K562 (cell line): ENCODE data around the gene ARL6IP6. TPM values are rescaled to one million over a fixed set of nuclear protein-coding genes. Genes with fewer than 3 reads are reported as not detected.
A peak's percentile ranks its signal among the peaks of the same experiment; 100 is the strongest.

ENCODE experiments used
- EP300 ChIP-seq: IDR thresholded peaks from 2 replicates; pipeline ENCODE4 v1.6.1; 2012; ENCODE audit warnings: low read length, improper control_type of control experiment
- ERF ChIP-seq: fragments of 450-650 bp; formaldehyde crosslinking; IDR thresholded peaks from 2 replicates; pipeline ENCODE4 v1.4.0; 2020; ENCODE audit warnings: mild to moderate bottlenecking, mixed read lengths
- GABPB2 ChIP-seq: fragments of 250-450 bp; sonication (Bioruptor Pico); conservative IDR thresholded peaks from 2 replicates; pipeline ENCODE4 v1.5.1; 2021; ENCODE audit warnings: mild to moderate bottlenecking
- GATAD2B ChIP-seq: fragments of 450-650 bp; IDR thresholded peaks from 2 replicates; pipeline ENCODE4 v1.6.1; 2017; ENCODE audit warnings: mild to moderate bottlenecking, borderline replicate concordance
- JUN ChIP-seq, 2 experiments: sonication (generic) in 1 of 2; formaldehyde crosslinking in 1 of 2; IDR thresholded peaks; 2 replicates each; pipeline versions ENCODE4 v1.6.1 to v1.8.0; 2012 to 2022; ENCODE audit warnings: borderline replicate concordance in 2 of 2, mild to moderate bottlenecking in 2 of 2, improper control_type of control experiment in 1 of 2, low read depth in 1 of 2, low read length in 1 of 2, missing genetic modification reagents in 1 of 2
- KLF1 ChIP-seq: fragments of 450-650 bp; IDR thresholded peaks from 2 replicates; pipeline ENCODE4 v1.6.1; 2016; ENCODE audit warnings: missing genetic modification characterization, missing compliant biosample characterization
- POLR2B ChIP-seq: fragments of 450-650 bp; IDR thresholded peaks from 2 replicates; pipeline ENCODE4 v1.6.1; 2018; ENCODE audit warnings: low read depth; ENCODE audit not compliant: partially characterized antibody
- PRPF4 ChIP-seq: fragments of 200-400 bp; formaldehyde crosslinking; IDR thresholded peaks from one replicate; pipeline ENCODE4 v1.6.1; 2017; ENCODE audit warnings: low read length, low read depth, mild to moderate bottlenecking; ENCODE audit not compliant: insufficient read depth, poor library complexity, severe bottlenecking
- RBM15 ChIP-seq: fragments of 200-400 bp; formaldehyde crosslinking; IDR thresholded peaks from 2 replicates; pipeline ENCODE4 v1.6.1; 2018; ENCODE audit warnings: mild to moderate bottlenecking, low read length, moderate library complexity; ENCODE audit not compliant: insufficient read depth
- SMAD4 ChIP-seq: fragments of 250-450 bp; sonication (Bioruptor Pico); conservative IDR thresholded peaks from 2 replicates; pipeline ENCODE4 v1.8.0; 2021; ENCODE audit warnings: inconsistent platforms, mild to moderate bottlenecking, moderate library complexity
- SRSF9 ChIP-seq: fragments of 200-400 bp; formaldehyde crosslinking; IDR thresholded peaks from 2 replicates; pipeline ENCODE4 v1.6.1; 2017; ENCODE audit warnings: low read depth, low read length, borderline replicate concordance
- TCF3 ChIP-seq: sonication (generic); formaldehyde crosslinking; IDR thresholded peaks from 2 replicates; pipeline ENCODE4 v1.4.0; 2020; ENCODE audit warnings: mild to moderate bottlenecking, missing genetic modification reagents
- U2AF2 ChIP-seq: fragments of 200-400 bp; formaldehyde crosslinking; optimal IDR thresholded peaks from 2 replicates; pipeline ENCODE3; 2017; ENCODE audit warnings: low read depth, mild to moderate bottlenecking, low read length
- ZNF311 ChIP-seq: fragments of 250-450 bp; sonication (Bioruptor Pico); IDR thresholded peaks from 2 replicates; pipeline ENCODE4 v1.4.0; 2020; ENCODE audit warnings: mild to moderate bottlenecking, moderate library complexity
- ZNF695 ChIP-seq: fragments of 450-650 bp; formaldehyde crosslinking; IDR thresholded peaks from 2 replicates; pipeline ENCODE4 v1.4.0; 2020; ENCODE audit warnings: mild to moderate bottlenecking, moderate library complexity
- polyA plus RNA-seq, 8 experiments: library from polyadenylated mRNA; depleted of rRNA in 4 of 8; stranded (reverse) in 5 of 8; unstranded in 3 of 8; fragments of >200 nt; fragmentation: Nextera tagmentation in 2 of 8; fragmentation: Illumina TruSeq in 1 of 8; extraction: Ambion mirVana in 2 of 8; extraction: Trizol in 1 of 8; gene quantifications; 2 replicates each; pipeline versions ENCODE4 v1.2.1 to v1.2.3, GENCODE V29; 2011 to 2014; ENCODE audit warnings: inconsistent platforms in 1 of 8, missing spikeins in 1 of 8
- total RNA-seq, 7 experiments: library from RNA; depleted of rRNA in 6 of 7; stranded (reverse); fragments of >200 nt in 6 of 7; fragmentation: Illumina TruSeq in 2 of 7; extraction: Trizol in 2 of 7; gene quantifications; 2 replicates each; pipeline versions ENCODE4 v1.2.1 to v1.2.3, GENCODE V29; 2011 to 2021; ENCODE audit warnings: low replicate concordance in 1 of 7
- TF ChIP-seq, protein P1 (sequence below): fragments of 450-650 bp; IDR thresholded peaks from 2 replicates; pipeline ENCODE4 v1.6.1; 2016; ENCODE audit warnings: mild to moderate bottlenecking
- TF ChIP-seq, protein P2 (sequence below): IDR thresholded peaks from 3 replicates; pipeline ENCODE4 v1.6.1; 2011; ENCODE audit warnings: borderline replicate concordance, mild to moderate bottlenecking; ENCODE audit not compliant: insufficient read length, insufficient read depth
- TF ChIP-seq, protein P3 (sequence below): sonication (generic); formaldehyde crosslinking; IDR thresholded peaks from 2 replicates; pipeline ENCODE4 v1.8.0; 2023; ENCODE audit warnings: mild to moderate bottlenecking, missing genetic modification reagents

ARL6IP6 gene
- total and polyA plus RNA-seq, 9 of the 15 experiments (the other 6 are each of a cell fraction or from before 2014, with no cell fraction given), result 19.2 to 98.5 (median 36.2) TPM

DNA sequence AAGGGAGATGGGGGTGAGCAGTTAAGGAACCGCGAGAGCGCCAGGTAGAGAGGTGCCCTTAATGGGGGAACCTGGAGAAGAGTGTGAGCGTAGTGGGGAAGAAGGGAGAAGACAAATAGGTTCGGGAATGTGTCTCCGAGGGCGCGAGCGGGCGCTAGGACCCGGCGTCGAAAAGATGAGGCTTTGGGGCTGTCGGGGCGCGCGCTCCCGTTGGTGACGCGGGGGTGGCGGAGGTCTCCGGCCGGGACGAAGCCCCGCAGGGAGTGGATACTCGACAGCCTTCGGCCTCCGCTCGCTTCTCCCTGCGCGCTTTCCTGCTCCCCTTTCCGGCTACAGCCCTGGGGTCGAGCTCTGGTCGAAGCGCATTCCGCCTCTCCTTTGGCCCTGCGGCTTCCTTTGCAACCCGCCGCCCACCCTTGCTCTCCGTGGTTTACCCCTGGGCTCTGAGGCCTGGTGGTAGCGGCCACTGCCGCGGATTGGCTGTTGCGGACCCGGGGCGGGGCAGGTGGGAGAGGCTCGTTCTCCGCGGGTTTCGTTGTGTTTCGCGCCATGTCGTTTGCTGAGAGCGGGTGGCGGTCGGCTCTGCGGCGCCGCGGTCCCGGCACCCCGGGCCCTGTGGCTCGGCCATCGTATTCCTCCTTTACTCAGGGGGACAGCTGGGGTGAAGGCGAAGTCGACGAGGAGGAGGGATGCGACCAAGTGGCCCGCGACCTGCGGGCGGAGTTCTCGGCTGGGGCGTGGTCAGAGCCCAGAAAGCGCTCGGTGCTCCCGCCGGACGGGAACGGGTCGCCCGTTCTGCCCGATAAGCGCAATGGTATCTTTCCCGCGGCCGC lies at the start of gene ARL6IP6 (continued):
- peak; percentile 65; the same call in 1 of the 2 replicates for TF ChIP-seq SMAD4
- peak; percentile 76 for TF ChIP-seq PRPF4
- TF ChIP-seq JUN (IDR thresholded peaks at IDR 0.05; ENCODE audit: borderline replicate concordance, low read depth, low read length), result peak; percentile 7; the same call in 1 of the 2 replicates
- no peak for TF ChIP-seq JUN (CRISPR knock-in tag; IDR thresholded peaks at IDR 0.05; ENCODE audit: borderline replicate concordance)
- TF ChIP-seq, protein P1, sequence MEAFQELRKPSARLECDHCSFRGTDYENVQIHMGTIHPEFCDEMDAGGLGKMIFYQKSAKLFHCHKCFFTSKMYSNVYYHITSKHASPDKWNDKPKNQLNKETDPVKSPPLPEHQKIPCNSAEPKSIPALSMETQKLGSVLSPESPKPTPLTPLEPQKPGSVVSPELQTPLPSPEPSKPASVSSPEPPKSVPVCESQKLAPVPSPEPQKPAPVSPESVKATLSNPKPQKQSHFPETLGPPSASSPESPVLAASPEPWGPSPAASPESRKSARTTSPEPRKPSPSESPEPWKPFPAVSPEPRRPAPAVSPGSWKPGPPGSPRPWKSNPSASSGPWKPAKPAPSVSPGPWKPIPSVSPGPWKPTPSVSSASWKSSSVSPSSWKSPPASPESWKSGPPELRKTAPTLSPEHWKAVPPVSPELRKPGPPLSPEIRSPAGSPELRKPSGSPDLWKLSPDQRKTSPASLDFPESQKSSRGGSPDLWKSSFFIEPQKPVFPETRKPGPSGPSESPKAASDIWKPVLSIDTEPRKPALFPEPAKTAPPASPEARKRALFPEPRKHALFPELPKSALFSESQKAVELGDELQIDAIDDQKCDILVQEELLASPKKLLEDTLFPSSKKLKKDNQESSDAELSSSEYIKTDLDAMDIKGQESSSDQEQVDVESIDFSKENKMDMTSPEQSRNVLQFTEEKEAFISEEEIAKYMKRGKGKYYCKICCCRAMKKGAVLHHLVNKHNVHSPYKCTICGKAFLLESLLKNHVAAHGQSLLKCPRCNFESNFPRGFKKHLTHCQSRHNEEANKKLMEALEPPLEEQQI, result peak; percentile 95
- no peak for TF ChIP-seq SRSF9
- peak; percentile 71 for TF ChIP-seq ERF (CRISPR knock-in tag)
- no peak for TF ChIP-seq GATAD2B
- peak; percentile 96 for TF ChIP-seq POLR2B
- no peak for TF ChIP-seq RBM15
- TF ChIP-seq, protein P2, sequence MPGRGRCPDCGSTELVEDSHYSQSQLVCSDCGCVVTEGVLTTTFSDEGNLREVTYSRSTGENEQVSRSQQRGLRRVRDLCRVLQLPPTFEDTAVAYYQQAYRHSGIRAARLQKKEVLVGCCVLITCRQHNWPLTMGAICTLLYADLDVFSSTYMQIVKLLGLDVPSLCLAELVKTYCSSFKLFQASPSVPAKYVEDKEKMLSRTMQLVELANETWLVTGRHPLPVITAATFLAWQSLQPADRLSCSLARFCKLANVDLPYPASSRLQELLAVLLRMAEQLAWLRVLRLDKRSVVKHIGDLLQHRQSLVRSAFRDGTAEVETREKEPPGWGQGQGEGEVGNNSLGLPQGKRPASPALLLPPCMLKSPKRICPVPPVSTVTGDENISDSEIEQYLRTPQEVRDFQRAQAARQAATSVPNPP, result no peak
- peak; percentile 66; the same call in 1 of the 2 replicates for TF ChIP-seq GABPB2 (CRISPR knock-in tag)
- 0 out of 2 replicates have a peak, but pooled peaks have one; percentile 60 for TF ChIP-seq KLF1
- TF ChIP-seq EP300, result no peak
- peak; percentile 11; the same call in 1 of the 2 replicates for TF ChIP-seq TCF3
- TF ChIP-seq ZNF695, result no peak
- TF ChIP-seq, protein P3, sequence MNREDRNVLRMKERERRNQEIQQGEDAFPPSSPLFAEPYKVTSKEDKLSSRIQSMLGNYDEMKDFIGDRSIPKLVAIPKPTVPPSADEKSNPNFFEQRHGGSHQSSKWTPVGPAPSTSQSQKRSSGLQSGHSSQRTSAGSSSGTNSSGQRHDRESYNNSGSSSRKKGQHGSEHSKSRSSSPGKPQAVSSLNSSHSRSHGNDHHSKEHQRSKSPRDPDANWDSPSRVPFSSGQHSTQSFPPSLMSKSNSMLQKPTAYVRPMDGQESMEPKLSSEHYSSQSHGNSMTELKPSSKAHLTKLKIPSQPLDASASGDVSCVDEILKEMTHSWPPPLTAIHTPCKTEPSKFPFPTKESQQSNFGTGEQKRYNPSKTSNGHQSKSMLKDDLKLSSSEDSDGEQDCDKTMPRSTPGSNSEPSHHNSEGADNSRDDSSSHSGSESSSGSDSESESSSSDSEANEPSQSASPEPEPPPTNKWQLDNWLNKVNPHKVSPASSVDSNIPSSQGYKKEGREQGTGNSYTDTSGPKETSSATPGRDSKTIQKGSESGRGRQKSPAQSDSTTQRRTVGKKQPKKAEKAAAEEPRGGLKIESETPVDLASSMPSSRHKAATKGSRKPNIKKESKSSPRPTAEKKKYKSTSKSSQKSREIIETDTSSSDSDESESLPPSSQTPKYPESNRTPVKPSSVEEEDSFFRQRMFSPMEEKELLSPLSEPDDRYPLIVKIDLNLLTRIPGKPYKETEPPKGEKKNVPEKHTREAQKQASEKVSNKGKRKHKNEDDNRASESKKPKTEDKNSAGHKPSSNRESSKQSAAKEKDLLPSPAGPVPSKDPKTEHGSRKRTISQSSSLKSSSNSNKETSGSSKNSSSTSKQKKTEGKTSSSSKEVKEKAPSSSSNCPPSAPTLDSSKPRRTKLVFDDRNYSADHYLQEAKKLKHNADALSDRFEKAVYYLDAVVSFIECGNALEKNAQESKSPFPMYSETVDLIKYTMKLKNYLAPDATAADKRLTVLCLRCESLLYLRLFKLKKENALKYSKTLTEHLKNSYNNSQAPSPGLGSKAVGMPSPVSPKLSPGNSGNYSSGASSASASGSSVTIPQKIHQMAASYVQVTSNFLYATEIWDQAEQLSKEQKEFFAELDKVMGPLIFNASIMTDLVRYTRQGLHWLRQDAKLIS (CRISPR knock-in tag), result peak; percentile 26
- 0 out of 2 replicates have a peak, but pooled peaks have one; percentile 4 for TF ChIP-seq ZNF311
- no peak for TF ChIP-seq U2AF2
